Activated CD4-positive, alpha-beta memory T cell treated with anti-CD3 and anti-CD28 coated beads for 36 hours (primary cell): Measurements from ENCODE around the gene PEMT. TPM values are rescaled to one million over a fixed set of nuclear protein-coding genes. Genes with fewer than 3 reads are reported as not detected.

Experiments
- CTCF ChIA-PET: fragments of 350-600 bp; sonication (Branson Sonifier 250); formaldehyde crosslinking; loops from one replicate; lab custom pipeline; 2021; ENCODE audit warnings: antibody characterized with exemption, inconsistent platforms; lab: Charles Lee
- POLR2A ChIA-PET: fragments of 350-600 bp; sonication (Branson Sonifier 250); formaldehyde crosslinking; loops from one replicate; lab custom pipeline; 2021; ENCODE audit warnings: antibody characterized with exemption; lab: Charles Lee
- DNase-seq: peaks from one replicate; pipeline ENCODE4 v3.0.0-alpha.2; 2020
- H3K27ac Mint-ChIP-seq: one replicate; pipeline ENCODE4 v1.8.0; 2021; ENCODE audit warnings: mixed read lengths
- H3K27me3 Mint-ChIP-seq: one replicate; pipeline ENCODE4 v1.8.0; 2021; ENCODE audit warnings: mixed read lengths
- H3K36me3 Mint-ChIP-seq: one replicate; pipeline ENCODE4 v1.8.0; 2021; ENCODE audit warnings: mixed read lengths
- H3K4me1 Mint-ChIP-seq: one replicate; pipeline ENCODE4 v1.8.0; 2021; ENCODE audit warnings: low read depth, mixed read lengths
- H3K4me3 Mint-ChIP-seq: one replicate; pipeline ENCODE4 v1.8.0; 2021; ENCODE audit warnings: mild to moderate bottlenecking, mixed read lengths
- H3K9me3 Mint-ChIP-seq: one replicate; pipeline ENCODE4 v1.8.0; 2021; ENCODE audit warnings: mixed read lengths
- intact Hi-C: fragments of 100-400 bp; cut with micrococcal nuclease; formaldehyde crosslinking; loops from one replicate; pipeline ENCODE4 v1.15.1; 2023
- total RNA-seq, 2 experiments: library from RNA; stranded (reverse); gene quantifications; one replicate each; pipeline ENCODE4 v1.2.3, GENCODE V29; 2021

PEMT gene
- total RNA-seq, 2 experiments from 2014 or later: 38.3 to 41.1 TPM

GRCh38 chr17:17546399-17547185 is 44.9 kb downstream of the PEMT start:
- DNase-seq: no peak
- intact Hi-C loops: no loop called here
- H3K27me3 Mint-ChIP-seq: no peaks in the 10 kb centered on the region
- no peak overlapping the region for H3K4me3 Mint-ChIP-seq
- no peaks in the 10 kb centered on the region for H3K4me1 Mint-ChIP-seq
- CTCF ChIA-PET: interaction anchor here (1.0 kb wide), 1 partner anchor 50 kb away, joined by 3 read pairs; no protein-coding TSS in a partner anchor
- no peaks in the 10 kb centered on the region for H3K9me3 Mint-ChIP-seq
- H3K36me3 Mint-ChIP-seq: no peaks in the 10 kb centered on the region
- no peak overlapping the region for H3K27ac Mint-ChIP-seq
- POLR2A ChIA-PET: no interaction called here

- H3K27me3 Mint-ChIP-seq: no peaks in the 10 kb centered on the region
- ChIA-PET POLR2A (no interaction called here), CTCF (interaction anchor here (1.0 kb wide), 1 partner anchor 49 kb away, joined by 3 read pairs; no protein-coding TSS in a partner anchor)
- no peak overlapping the region for H3K4me3 Mint-ChIP-seq
- intact Hi-C loops: no loop called here
- DNase-seq: no peak
- no peaks in the 10 kb centered on the region for H3K9me3 Mint-ChIP-seq
- H3K27ac Mint-ChIP-seq: no peak overlapping the region
- H3K36me3 Mint-ChIP-seq: no peaks in the 10 kb centered on the region
- H3K4me1 Mint-ChIP-seq: no peaks in the 10 kb centered on the region
Observed at GRCh38 chr17:17545984-17546383, 45.5 kb downstream of the PEMT start.

GRCh38 chr17:17545031-17545820 is 46.3 kb downstream of the PEMT start:
- H3K9me3 Mint-ChIP-seq: no peaks in the 10 kb centered on the region
- no peaks in the 10 kb centered on the region for H3K27me3 Mint-ChIP-seq
- no peak overlapping the region for H3K27ac Mint-ChIP-seq
- intact Hi-C loops: no loop called here
- ChIA-PET CTCF (no interaction called here), POLR2A (no interaction called here)
- H3K4me1 Mint-ChIP-seq: no peaks in the 10 kb centered on the region
- no peak for DNase-seq
- no peaks in the 10 kb centered on the region for H3K36me3 Mint-ChIP-seq
- H3K4me3 Mint-ChIP-seq: no peak overlapping the region

- no peaks in the 10 kb centered on the region for H3K27me3 Mint-ChIP-seq
- ChIA-PET CTCF (interaction anchor here (0.8 kb wide), 1 partner anchor 47 kb away, joined by 3 read pairs; no protein-coding TSS in a partner anchor), POLR2A (no interaction called here)
- intact Hi-C loops: no loop called here
- no peak overlapping the region for H3K27ac Mint-ChIP-seq
- no peak overlapping the region for H3K4me3 Mint-ChIP-seq
- DNase-seq: no peak
- no peaks in the 10 kb centered on the region for H3K4me1 Mint-ChIP-seq
- H3K36me3 Mint-ChIP-seq: no peaks in the 10 kb centered on the region
- H3K9me3 Mint-ChIP-seq: no peaks in the 10 kb centered on the region
Observed at GRCh38 chr17:17542906-17543635, 48.4 kb downstream of the PEMT start.

- no peak for DNase-seq
- POLR2A ChIA-PET: no interaction called here
- intact Hi-C loops: no loop called here
- Mint-ChIP-seq H3K4me1 (no peaks in the 10 kb centered on the region), H3K9me3 (no peaks in the 10 kb centered on the region), H3K4me3 (no peak overlapping the region), H3K27me3 (no peaks in the 10 kb centered on the region), H3K36me3 (no peaks in the 10 kb centered on the region), H3K27ac (no peak overlapping the region)
- CTCF ChIA-PET: no interaction called here
Observed at GRCh38 chr17:17541640-17542001, 49.9 kb downstream of the PEMT start.

- Mint-ChIP-seq H3K27ac (no peak overlapping the region), H3K36me3 (no peaks in the 10 kb centered on the region), H3K27me3 (no peaks in the 10 kb centered on the region), H3K9me3 (no peaks in the 10 kb centered on the region), H3K4me3 (no peak overlapping the region), H3K4me1 (no peaks in the 10 kb centered on the region)
- intact Hi-C loops: no loop called here
- ChIA-PET CTCF (no interaction called here), POLR2A (no interaction called here)
- DNase-seq: no peak
Observed at GRCh38 chr17:17540935-17541639, 50.4 kb downstream of the PEMT start.

GRCh38 chr17:17540278-17540906 is 51.1 kb downstream of the PEMT start:
- POLR2A ChIA-PET: no interaction called here
- Mint-ChIP-seq H3K36me3 (no peaks in the 10 kb centered on the region), H3K4me3 (no peak overlapping the region)

GRCh38 chr17:17539591-17539990 is 51.9 kb downstream of the PEMT start:
- no peak overlapping the region for H3K4me3 Mint-ChIP-seq
- CTCF ChIA-PET: interaction anchor here (2.2 kb wide), 1 partner anchor 43 kb away, joined by 10 read pairs; the partner anchor contains the start of gene RASD1
- POLR2A ChIA-PET: no interaction called here
- no peaks in the 10 kb centered on the region for H3K9me3 Mint-ChIP-seq
- H3K27ac Mint-ChIP-seq: no peak overlapping the region
- H3K4me1 Mint-ChIP-seq: no peaks in the 10 kb centered on the region
- no peaks in the 10 kb centered on the region for H3K36me3 Mint-ChIP-seq
- no peaks in the 10 kb centered on the region for H3K27me3 Mint-ChIP-seq
- intact Hi-C loops: loop anchor here (5.0 kb wide), 1 partner anchor 338 kb away; no protein-coding TSS in a partner anchor
- no peak for DNase-seq

More at GRCh38 chr17:17540278-17540906, 51.1 kb downstream of the PEMT start:
- no peak overlapping the region for H3K27ac Mint-ChIP-seq
- DNase-seq: no peak
- H3K9me3 Mint-ChIP-seq: no peaks in the 10 kb centered on the region
- H3K27me3 Mint-ChIP-seq: no peaks in the 10 kb centered on the region
- no peaks in the 10 kb centered on the region for H3K4me1 Mint-ChIP-seq
- intact Hi-C loops: no loop called here
- CTCF ChIA-PET: interaction anchor here (2.2 kb wide), 1 partner anchor 44 kb away, joined by 10 read pairs; the partner anchor contains the start of gene RASD1

- DNase-seq: no peak
- Mint-ChIP-seq H3K27ac (no peak overlapping the region), H3K36me3 (no peaks in the 10 kb centered on the region), H3K9me3 (no peaks in the 10 kb centered on the region), H3K27me3 (no peaks in the 10 kb centered on the region), H3K4me3 (no peak overlapping the region), H3K4me1 (no peaks in the 10 kb centered on the region)
- intact Hi-C loops: loop anchor here (5.0 kb wide), 1 partner anchor 339 kb away; no protein-coding TSS in a partner anchor
- CTCF ChIA-PET: interaction anchor here (2.2 kb wide), 1 partner anchor 42 kb away, joined by 10 read pairs; the partner anchor contains the start of gene RASD1
- POLR2A ChIA-PET: no interaction called here
Observed at GRCh38 chr17:17538417-17539391, 52.8 kb downstream of the PEMT start.

- no peaks in the 10 kb centered on the region for H3K36me3 Mint-ChIP-seq
- no peak for DNase-seq
- intact Hi-C loops: loop anchor here (5.0 kb wide), 1 partner anchor 340 kb away; no protein-coding TSS in a partner anchor
- H3K27ac Mint-ChIP-seq: no peak overlapping the region
- H3K27me3 Mint-ChIP-seq: no peaks in the 10 kb centered on the region
- ChIA-PET POLR2A (no interaction called here), CTCF (interaction anchor here (0.6 kb wide), 1 partner anchor 222 kb away, joined by 3 read pairs; no protein-coding TSS in a partner anchor)
- H3K4me1 Mint-ChIP-seq: no peaks in the 10 kb centered on the region
- no peak overlapping the region for H3K4me3 Mint-ChIP-seq
- H3K9me3 Mint-ChIP-seq: no peaks in the 10 kb centered on the region
Observed at GRCh38 chr17:17537311-17538099, 54.0 kb downstream of the PEMT start.
